IMR-90 (cell line): Measurements from ENCODE around the gene CALU. TPM values are rescaled to one million over a fixed set of nuclear protein-coding genes. Genes with fewer than 3 reads are reported as not detected.

Experiments
- ATAC-seq: fragments of 200-7000 bp; cut with Tn5 transposase; 2 replicates; pipeline ENCODE4 v1.9.1; 2020; ENCODE audit warnings: low read depth, mild to moderate bottlenecking, moderate library complexity
- BruUV-seq: library from RNA; stranded (reverse); fragments of 400-500 nt; replicated peaks from 2 replicates; lab custom pipeline; 2021; lab: Mats Ljungman, UMichigan
- CTCF ChIA-PET: fragments of 300-600 bp; formaldehyde crosslinking; extraction: SDS; loops from one replicate; lab custom pipeline; 2021; ENCODE audit warnings: antibody characterized with exemption; lab: Yijun Ruan, JAX
- POLR2A ChIA-PET: fragments of 300-600 bp; sonication (Branson Sonifier 250); formaldehyde crosslinking; loops from one replicate; lab custom pipeline; 2022; ENCODE audit warnings: antibody characterized with exemption; ENCODE audit not compliant: unreplicated experiment; lab: Charles Lee
- DNase-seq: peaks from one replicate; pipeline ENCODE4 v3.0.0; 2013
- H2AFZ ChIP-seq: replicated peaks from 2 replicates; pipeline ENCODE3; 2013; ENCODE audit warnings: low read length, mild to moderate bottlenecking; ENCODE audit not compliant: poor library complexity
- H2AK5ac ChIP-seq: 2 replicates; pipeline ENCODE4 v1.6.1; 2013; ENCODE audit warnings: low read depth, low read length, inconsistent platforms
- H2AK9ac ChIP-seq: replicated peaks from 2 replicates; pipeline ENCODE3; 2013; ENCODE audit warnings: mild to moderate bottlenecking, low read depth, low read length, moderate library complexity; ENCODE audit not compliant: poor library complexity
- H2BK120ac ChIP-seq: 2 replicates; pipeline ENCODE4 v1.6.1; 2013; ENCODE audit warnings: low read depth, low read length, inconsistent platforms
- H2BK15ac ChIP-seq: 3 replicates; pipeline ENCODE4 v1.6.1; 2013; ENCODE audit warnings: low read depth, low read length, inconsistent platforms
- H2BK20ac ChIP-seq: 2 replicates; pipeline ENCODE4 v1.6.1; 2013; ENCODE audit warnings: low read depth, mild to moderate bottlenecking, inconsistent platforms, low read length, moderate library complexity
- H2BK5ac ChIP-seq: 2 replicates; pipeline ENCODE4 v1.6.1; 2013; ENCODE audit warnings: mild to moderate bottlenecking, low read depth, low read length, inconsistent platforms; ENCODE audit not compliant: poor library complexity, severe bottlenecking
- H3K14ac ChIP-seq: replicated peaks from 2 replicates; pipeline ENCODE4 v1.6.1; 2013; ENCODE audit warnings: low read depth, low read length, inconsistent platforms
- H3K18ac ChIP-seq: 2 replicates; pipeline ENCODE4 v1.6.1; 2013; ENCODE audit warnings: low read depth, low read length, control low read depth
- H3K23ac ChIP-seq: 2 replicates; pipeline ENCODE4 v1.6.1; 2013; ENCODE audit warnings: low read depth, low read length, inconsistent platforms
- H3K27ac ChIP-seq: 2 replicates; pipeline ENCODE4 v1.5.1; 2013; ENCODE audit warnings: mild to moderate bottlenecking, control low read depth, low read length; ENCODE audit not compliant: insufficient read depth
- H3K27me3 ChIP-seq: 2 replicates; pipeline ENCODE4 v1.6.1; 2013; ENCODE audit warnings: low read length; ENCODE audit not compliant: control insufficient read depth, insufficient read depth
- H3K36me3 ChIP-seq: 2 replicates; pipeline ENCODE4 v1.6.1; 2013; ENCODE audit warnings: low read length, mixed read lengths; ENCODE audit not compliant: control insufficient read depth, insufficient read depth
- H3K4ac ChIP-seq: 2 replicates; pipeline ENCODE4 v1.6.1; 2013; ENCODE audit warnings: low read depth, low read length, inconsistent platforms
- H3K4me1 ChIP-seq: 2 replicates; pipeline ENCODE4 v1.6.1; 2013; ENCODE audit warnings: low read length, mixed read lengths; ENCODE audit not compliant: control insufficient read depth, insufficient read depth
- H3K4me2 ChIP-seq: 2 replicates; pipeline ENCODE4 v1.6.1; 2013; ENCODE audit warnings: low read depth, mild to moderate bottlenecking, control low read depth, low read length, moderate library complexity
- H3K4me3 ChIP-seq: 2 replicates; pipeline ENCODE4 v1.5.1; 2013; ENCODE audit warnings: low read depth, mild to moderate bottlenecking, control low read depth, low read length, moderate library complexity; ENCODE audit not compliant: insufficient read depth
- H3K56ac ChIP-seq: 2 replicates; pipeline ENCODE4 v1.6.1; 2013; ENCODE audit warnings: low read length, inconsistent platforms; ENCODE audit not compliant: insufficient read depth; ENCODE audit errors: extremely low read depth
- H3K79me1 ChIP-seq, 2 experiments: 2 replicates each; pipeline ENCODE4 v1.6.1; 2013; ENCODE audit warnings: low read length in 2 of 2, inconsistent platforms in 1 of 2, low read depth in 1 of 2
- H3K9ac ChIP-seq: 2 replicates; pipeline ENCODE4 v1.6.1; 2013; ENCODE audit warnings: low read depth, low read length, control low read depth
- H3K9me1 ChIP-seq: 2 replicates; pipeline ENCODE4 v1.6.1; 2013; ENCODE audit warnings: low read length, inconsistent platforms; ENCODE audit not compliant: insufficient read depth
- H3K9me3 ChIP-seq: 2 replicates; pipeline ENCODE4 v1.6.1; 2013; ENCODE audit warnings: low read length; ENCODE audit not compliant: control insufficient read depth, insufficient read depth
- H4K20me1 ChIP-seq: 2 replicates; pipeline ENCODE4 v1.6.1; 2013; ENCODE audit warnings: low read length, inconsistent platforms; ENCODE audit not compliant: insufficient read depth
- H4K5ac ChIP-seq: 2 replicates; pipeline ENCODE4 v1.6.1; 2013; ENCODE audit warnings: mild to moderate bottlenecking, low read depth, low read length, control low read depth
- H4K8ac ChIP-seq, 2 experiments: 2 replicates each; pipeline ENCODE4 v1.6.1; 2013; ENCODE audit warnings: low read depth in 2 of 2, low read length in 2 of 2, control low read depth in 1 of 2, inconsistent platforms in 1 of 2
- H4K91ac ChIP-seq: 2 replicates; pipeline ENCODE4 v1.6.1; 2013; ENCODE audit warnings: low read depth, low read length, inconsistent platforms; ENCODE audit not compliant: insufficient read depth
- BHLHE40 ChIP-seq: fragments of 150-350 bp; IDR thresholded peaks from 2 replicates; pipeline ENCODE4 v1.6.1; 2016; ENCODE audit warnings: mild to moderate bottlenecking, low read depth, low read length
- CEBPB ChIP-seq: IDR thresholded peaks from 2 replicates; pipeline ENCODE4 v1.6.1; 2012; ENCODE audit warnings: low read depth, low read length, improper control_type of control experiment
- CHD1 ChIP-seq: IDR thresholded peaks from 2 replicates; pipeline ENCODE4 v1.6.1; 2012; ENCODE audit warnings: low read depth, low read length, improper control_type of control experiment
- CTCF ChIP-seq: conservative IDR thresholded peaks from 2 replicates; pipeline ENCODE4 v1.5.1; 2012; ENCODE audit warnings: mild to moderate bottlenecking, low read depth, low read length, improper control_type of control experiment
- ELK1 ChIP-seq: fragments of 150-350 bp; IDR thresholded peaks from 2 replicates; pipeline ENCODE4 v1.6.1; 2016; ENCODE audit warnings: low read depth, mild to moderate bottlenecking, low read length, moderate library complexity, borderline replicate concordance
- FOS ChIP-seq: fragments of 150-350 bp; IDR thresholded peaks from 2 replicates; pipeline ENCODE4 v1.6.1; 2016; ENCODE audit warnings: low read depth, low read length
- MAFK ChIP-seq: IDR thresholded peaks from 2 replicates; pipeline ENCODE4 v1.6.1; 2012; ENCODE audit warnings: low read depth, low read length, improper control_type of control experiment
- MAZ ChIP-seq: IDR thresholded peaks from 2 replicates; pipeline ENCODE4 v1.6.1; 2012; ENCODE audit warnings: low read depth, mild to moderate bottlenecking, low read length, improper control_type of control experiment, moderate library complexity, borderline replicate concordance
- MXI1 ChIP-seq: IDR thresholded peaks from 2 replicates; pipeline ENCODE4 v1.6.1; 2012; ENCODE audit warnings: low read depth, mild to moderate bottlenecking, low read length, moderate library complexity, borderline replicate concordance
- NFE2L2 ChIP-seq: fragments of 150-350 bp; IDR thresholded peaks from 2 replicates; pipeline ENCODE4 v1.6.1; 2016; ENCODE audit warnings: low read depth, mild to moderate bottlenecking, low read length
- POLR2A ChIP-seq: IDR thresholded peaks from 2 replicates; pipeline ENCODE4 v1.6.1; 2012; ENCODE audit warnings: mild to moderate bottlenecking, low read depth, low read length
- RAD21 ChIP-seq: IDR thresholded peaks from 2 replicates; pipeline ENCODE4 v1.6.1; 2012; ENCODE audit warnings: low read length, improper control_type of control experiment
- RCOR1 ChIP-seq: IDR thresholded peaks from 2 replicates; pipeline ENCODE4 v1.6.1; 2012; ENCODE audit warnings: mild to moderate bottlenecking, low read length, improper control_type of control experiment; ENCODE audit not compliant: insufficient replicate concordance
- RFX5 ChIP-seq: IDR thresholded peaks from 2 replicates; pipeline ENCODE4 v1.8.0; 2012; ENCODE audit warnings: low read depth, mild to moderate bottlenecking, low read length, moderate library complexity
- SMC3 ChIP-seq: fragments of 150-350 bp; IDR thresholded peaks from 2 replicates; pipeline ENCODE4 v1.6.1; 2016; ENCODE audit warnings: low read depth, mild to moderate bottlenecking, antibody characterized with exemption, low read length, moderate library complexity
- WGBS, 2 experiments: methylation state at CpG; one replicate each; pipeline versions ENCODE4 v1.1.5 to v1.1.7; 2013; ENCODE audit warnings: missing lambda C conversion rate in 2 of 2; ENCODE audit not compliant: insufficient read length in 1 of 2; ENCODE audit errors: extremely low coverage in 2 of 2; 5-methylcytosine and 5-hydroxymethylcytosine counted together
- dilution Hi-C: fragments of 300-500 bp; cut with HindIII; formaldehyde crosslinking; loops from one replicate; pipeline ENCODE4 v1.14.3; 2018; ENCODE audit warnings: low sequenced_read_pairs; ENCODE audit not compliant: unreplicated experiment
- in situ Hi-C: fragments of 300-500 bp; cut with MboI; formaldehyde crosslinking; loops from 3 replicates; pipeline ENCODE4 v1.14.3; 2019; ENCODE audit warnings: low sequenced_read_pairs, inconsistent platforms, mixed read lengths
- intact Hi-C: fragments of 100-400 bp; cut with micrococcal nuclease; formaldehyde crosslinking; loops from 2 replicates; pipeline ENCODE4 v1.10.0; 2022
- polyA plus RNA-seq, 3 experiments: library from polyadenylated mRNA; depleted of rRNA; stranded (reverse); fragments of >200 nt; gene quantifications; 2 replicates each; pipeline ENCODE4 v1.2.3, GENCODE V29; 2012; ENCODE audit warnings: low replicate concordance in 1 of 3
- total RNA-seq: library from RNA; depleted of rRNA; stranded (reverse); fragments of >200 nt; gene quantifications from 2 replicates; pipeline ENCODE4 v1.2.3, GENCODE V29; 2012
- TF ChIP-seq, protein P1 (sequence below): fragments of 150-350 bp; IDR thresholded peaks from 2 replicates; pipeline ENCODE4 v1.6.1; 2017; ENCODE audit warnings: mild to moderate bottlenecking, antibody characterized with exemption, low read length, low read depth

Gene CALU
- total and polyA plus RNA-seq, 2 of the 4 experiments (the other 2 are of a cell fraction): 421 to 525 TPM

DNA sequence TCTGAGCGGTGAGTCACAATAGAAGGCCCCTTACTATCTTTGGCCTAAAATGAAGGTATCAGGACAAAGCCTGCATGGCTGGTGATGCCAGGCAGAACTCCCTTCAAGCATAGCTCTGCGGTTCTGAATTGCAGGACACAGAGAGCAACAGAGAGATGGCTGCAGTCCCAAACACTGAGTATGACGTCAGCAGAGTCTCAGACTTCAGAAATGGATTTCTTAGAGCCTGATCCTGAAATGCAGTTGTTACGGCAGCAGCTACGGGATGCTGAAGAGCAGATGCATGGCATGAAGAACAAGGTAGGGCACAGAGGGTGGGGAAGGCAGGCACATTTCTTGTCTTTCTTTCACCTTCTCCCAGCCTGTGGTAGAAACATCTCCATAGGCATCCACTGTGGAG is 66.1 kb downstream of the CALU start:
- no peak overlapping the region for H3K4me3 ChIP-seq
- 84% methylated on average over 3 of the region's 5 CpGs; no CpG with 5 or more reads in 1 of the 2 experiments for WGBS, 2 experiments
- intact Hi-C loops: no loop called here

More for the DNA sequence above, 66.1 kb downstream of the CALU start:
- H3K14ac ChIP-seq: no peak overlapping the region
- no peak for TF ChIP-seq FOS
- no peak for TF ChIP-seq RCOR1
- no peak for TF ChIP-seq RAD21
- no peak for TF ChIP-seq BHLHE40
- no peak for TF ChIP-seq MAFK
- TF ChIP-seq CEBPB: no peak
- no peak for TF ChIP-seq CTCF
- TF ChIP-seq CHD1: no peak
- TF ChIP-seq NFE2L2: no peak
- TF ChIP-seq ELK1: no peak
- TF ChIP-seq MAZ: no peak
- no peak for TF ChIP-seq SMC3
- no peak for TF ChIP-seq RFX5
- no peak for TF ChIP-seq MXI1
- TF ChIP-seq POLR2A: no peak
- TF ChIP-seq, protein P1, sequence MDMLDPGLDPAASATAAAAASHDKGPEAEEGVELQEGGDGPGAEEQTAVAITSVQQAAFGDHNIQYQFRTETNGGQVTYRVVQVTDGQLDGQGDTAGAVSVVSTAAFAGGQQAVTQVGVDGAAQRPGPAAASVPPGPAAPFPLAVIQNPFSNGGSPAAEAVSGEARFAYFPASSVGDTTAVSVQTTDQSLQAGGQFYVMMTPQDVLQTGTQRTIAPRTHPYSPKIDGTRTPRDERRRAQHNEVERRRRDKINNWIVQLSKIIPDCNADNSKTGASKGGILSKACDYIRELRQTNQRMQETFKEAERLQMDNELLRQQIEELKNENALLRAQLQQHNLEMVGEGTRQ: no peak
- H2BK5ac ChIP-seq: no peak overlapping the region
- CTCF ChIA-PET: no interaction called here
- no peak overlapping the region for H3K4me2 ChIP-seq
- H3K36me3 ChIP-seq: peaks cover 38% of the 10 kb centered on the region
- POLR2A ChIA-PET: no interaction called here
- in situ Hi-C loops (no loop called here), dilution Hi-C loops (no loop called here)
- no peak overlapping the region for H4K8ac ChIP-seq
- no peak overlapping the region for H2AK9ac ChIP-seq
- no peak overlapping the region for H3K4ac ChIP-seq
- no peak overlapping the region for H2BK20ac ChIP-seq
- no TSS peak for BruUV-seq
- H4K5ac ChIP-seq: no peak overlapping the region
- H3K27me3 ChIP-seq: no peaks in the 10 kb centered on the region
- no peak overlapping the region for H3K18ac ChIP-seq
- ATAC-seq (no peak), DNase-seq (no peak)
- H2AK5ac ChIP-seq: no peak overlapping the region
- no peaks in the 10 kb centered on the region for H4K20me1 ChIP-seq
- peaks cover 3% of the 10 kb centered on the region for H3K4me1 ChIP-seq
- H3K27ac ChIP-seq: no peak overlapping the region
- H3K9me3 ChIP-seq: no peaks in the 10 kb centered on the region
- H3K9me1 ChIP-seq: peaks cover 8% of the 10 kb centered on the region
- H2AFZ ChIP-seq: no peak overlapping the region
- H2BK120ac ChIP-seq: no peak overlapping the region
- no peak overlapping the region for H3K9ac ChIP-seq
- H3K56ac ChIP-seq: no peak overlapping the region
- H3K23ac ChIP-seq: no peak overlapping the region
- H4K91ac ChIP-seq: no peak overlapping the region
- H2BK15ac ChIP-seq: no peak overlapping the region
- H3K79me1 ChIP-seq: no peaks in the 10 kb centered on the region
